Neural progenitor cell (in vitro differentiated cells): ENCODE measurements around the gene SMAD7. TPM values are rescaled to one million over a fixed set of nuclear protein-coding genes. Genes with fewer than 3 reads are reported as not detected.

Experiments used
- DNase-seq: peaks from one replicate; pipeline ENCODE4 v3.0.0-alpha.2; 2016; ENCODE audit warnings: low spot score
- H2AFZ ChIP-seq: fragments of 200-600 bp; sonication (generic); replicated peaks from 2 replicates; pipeline ENCODE4 v1.6.1; 2016; ENCODE audit warnings: antibody characterized with exemption
- H3F3A ChIP-seq: fragments of 200-600 bp; sonication (generic); 2 replicates; pipeline ENCODE4 v1.6.1; 2016; ENCODE audit warnings: antibody characterized with exemption, low read depth
- H3K27ac ChIP-seq: fragments of 200-600 bp; sonication (generic); 2 replicates; pipeline ENCODE4 v1.5.1; 2016; ENCODE audit warnings: mild to moderate bottlenecking
- H3K27me3 ChIP-seq: fragments of 200-600 bp; sonication (generic); 2 replicates; pipeline ENCODE4 v1.6.1; 2016; ENCODE audit warnings: mild to moderate bottlenecking, moderate library complexity
- H3K36me3 ChIP-seq: fragments of 200-600 bp; sonication (generic); 2 replicates; pipeline ENCODE4 v1.5.1; 2016
- H3K4me1 ChIP-seq: fragments of 200-600 bp; sonication (generic); 2 replicates; pipeline ENCODE4 v1.6.1; 2016; ENCODE audit warnings: mixed run types
- H3K4me2 ChIP-seq: fragments of 200-600 bp; sonication (generic); 2 replicates; pipeline ENCODE4 v1.6.1; 2016
- H3K4me3 ChIP-seq: fragments of 200-600 bp; sonication (generic); 2 replicates; pipeline ENCODE4 v1.5.1; 2016
- H3K79me2 ChIP-seq: fragments of 200-600 bp; sonication (generic); 2 replicates; pipeline ENCODE4 v1.6.1; 2016; ENCODE audit warnings: low read depth
- H3K9ac ChIP-seq: fragments of 200-600 bp; sonication (generic); 2 replicates; pipeline ENCODE4 v1.6.1; 2016
- H3K9me3 ChIP-seq: fragments of 200-600 bp; sonication (generic); 2 replicates; pipeline ENCODE4 v1.5.1; 2016; ENCODE audit warnings: low read depth
- H4K20me1 ChIP-seq: fragments of 200-600 bp; sonication (generic); 2 replicates; pipeline ENCODE4 v1.6.1; 2016; ENCODE audit warnings: low read depth
- H3K27ac Mint-ChIP-seq: 3 replicates; pipeline ENCODE4 v1.8.0; 2021; ENCODE audit warnings: mixed read lengths
- H3K27me3 Mint-ChIP-seq: 2 replicates; pipeline ENCODE4 v1.8.0; 2022; ENCODE audit warnings: low read depth, mild to moderate bottlenecking, inconsistent platforms, moderate library complexity, mixed read lengths; ENCODE audit not compliant: insufficient read depth
- H3K36me3 Mint-ChIP-seq: 3 replicates; pipeline ENCODE4 v1.8.0; 2021; ENCODE audit warnings: mixed read lengths
- H3K4me1 Mint-ChIP-seq: 3 replicates; pipeline ENCODE4 v1.8.0; 2021; ENCODE audit warnings: mixed read lengths
- H3K4me3 Mint-ChIP-seq: 3 replicates; pipeline ENCODE4 v1.8.0; 2021; ENCODE audit warnings: mild to moderate bottlenecking, moderate library complexity, mixed read lengths
- H3K9me3 Mint-ChIP-seq: 3 replicates; pipeline ENCODE4 v1.8.0; 2020; ENCODE audit warnings: mixed read lengths
- CTCF ChIP-seq: fragments of 200-600 bp; sonication (generic); IDR thresholded peaks from 2 replicates; pipeline ENCODE4 v1.5.1; 2017; ENCODE audit warnings: antibody characterized with exemption, mild to moderate bottlenecking
- EZH2 ChIP-seq: fragments of 200-600 bp; sonication (generic); IDR thresholded peaks from 2 replicates; pipeline ENCODE4 v1.6.1; 2017; ENCODE audit warnings: antibody characterized with exemption, mild to moderate bottlenecking, moderate library complexity
- EZH2phosphoT487 ChIP-seq: fragments of 200-600 bp; sonication (generic); IDR thresholded peaks from 2 replicates; pipeline ENCODE4 v1.6.1; 2017; ENCODE audit warnings: antibody characterized with exemption
- total RNA-seq: library from RNA; depleted of rRNA; stranded (reverse); fragments of >200 nt; gene quantifications from 2 replicates; pipeline ENCODE4 v1.2.3, GENCODE V29; 2015; ENCODE audit warnings: low replicate concordance

Gene SMAD7
- total RNA-seq, 1 donor from 2014 or later, result 1.1 TPM

GRCh38 chr18:48975120-48975816, 24.5 kb upstream of the SMAD7 start:
- no peaks in the 10 kb centered on the region for H3K36me3 ChIP-seq
- peak overlapping the region; percentile 19 for H3K27ac Mint-ChIP-seq

DNA sequence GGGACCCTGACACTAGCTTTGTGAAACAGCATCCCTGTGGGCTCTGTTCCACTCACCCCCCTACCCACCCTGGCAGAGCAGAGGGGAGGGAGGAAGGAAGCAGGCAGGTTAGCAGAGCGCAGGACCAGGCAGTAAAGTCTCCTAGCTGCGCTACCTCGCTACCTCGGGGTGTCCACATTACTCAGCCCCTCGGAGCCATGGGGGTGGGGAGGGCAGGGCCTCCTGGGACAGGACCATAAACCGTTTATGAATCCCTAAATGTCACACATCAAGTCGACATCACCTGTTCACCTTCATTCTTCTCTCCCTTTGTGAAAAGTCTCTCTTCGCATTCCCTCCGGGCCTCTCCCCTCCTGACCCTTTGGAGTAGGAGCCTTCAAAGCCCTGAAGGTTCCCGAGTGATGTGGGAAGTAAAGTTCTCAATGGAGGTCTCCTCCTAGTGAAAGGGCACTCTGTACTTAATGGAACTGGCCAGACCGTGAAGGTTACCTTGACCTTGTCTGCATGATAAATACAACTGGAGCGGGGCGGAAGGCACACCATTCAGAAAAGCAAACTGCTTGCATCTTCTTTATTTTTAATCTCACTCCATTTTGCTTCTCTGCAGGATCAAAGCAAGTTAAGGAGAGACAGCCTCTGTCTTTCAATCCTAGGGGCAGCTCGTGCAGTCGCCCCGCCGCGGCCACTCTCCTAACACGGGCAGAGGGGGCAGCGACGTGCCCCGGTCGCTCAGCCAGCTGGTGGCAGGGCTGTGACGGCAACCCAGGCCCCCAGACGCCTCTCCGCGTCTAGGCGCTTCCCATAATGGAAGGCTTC, 23.7 kb upstream of the SMAD7 start:
- Mint-ChIP-seq H3K9me3 (peaks cover 8% of the 10 kb centered on the region), H3K4me1 (peaks cover 24% of the 10 kb centered on the region), H3K36me3 (peaks cover 3% of the 10 kb centered on the region), H3K27ac (no peak overlapping the region), H3K4me3 (peak overlapping the region; percentile 91), H3K27me3 (peaks cover 28% of the 10 kb centered on the region)
- no peak overlapping the region for H3K9ac ChIP-seq
- peak overlapping the region; percentile 89 for H3K4me3 ChIP-seq
- H3K27me3 ChIP-seq, result peaks cover 71% of the 10 kb centered on the region
- no peaks in the 10 kb centered on the region for H3K9me3 ChIP-seq
- peaks cover 30% of the 10 kb centered on the region for H3F3A ChIP-seq
- H4K20me1 ChIP-seq, result peaks cover 14% of the 10 kb centered on the region
- H3K27ac ChIP-seq, result no peak overlapping the region
- H3K4me1 ChIP-seq, result peaks cover 16% of the 10 kb centered on the region
- no peaks in the 10 kb centered on the region for H3K79me2 ChIP-seq
- DNase-seq, result peak; percentile 63
- peak overlapping the region; percentile 98 for H3K4me2 ChIP-seq
- no peaks in the 10 kb centered on the region for H3K36me3 ChIP-seq
- H2AFZ ChIP-seq, result no peak overlapping the region
- TF ChIP-seq EZH2phosphoT487 (no peak), EZH2 (no peak), CTCF (peak; percentile 14)

More at GRCh38 chr18:48975120-48975816, 24.5 kb upstream of the SMAD7 start:
- Histone ChIP-seq H3K4me1 (peaks cover 16% of the 10 kb centered on the region), H3K27ac (no peak overlapping the region), H4K20me1 (peaks cover 14% of the 10 kb centered on the region), H3K4me3 (peak overlapping the region; percentile 89), H3K9me3 (no peaks in the 10 kb centered on the region), H2AFZ (peak overlapping the region; percentile 96), H3F3A (peaks cover 30% of the 10 kb centered on the region), H3K27me3 (peaks cover 65% of the 10 kb centered on the region), H3K4me2 (peak overlapping the region; percentile 98), H3K9ac (no peak overlapping the region), H3K79me2 (no peaks in the 10 kb centered on the region)
- Mint-ChIP-seq H3K27me3 (peaks cover 31% of the 10 kb centered on the region), H3K4me3 (peak overlapping the region; percentile 91), H3K9me3 (peaks cover 8% of the 10 kb centered on the region), H3K36me3 (peaks cover 3% of the 10 kb centered on the region), H3K4me1 (peaks cover 30% of the 10 kb centered on the region)
- TF ChIP-seq EZH2 (peak; percentile 75), CTCF (no peak), EZH2phosphoT487 (peak; percentile 69)
- peak; percentile 50 for DNase-seq

DNA sequence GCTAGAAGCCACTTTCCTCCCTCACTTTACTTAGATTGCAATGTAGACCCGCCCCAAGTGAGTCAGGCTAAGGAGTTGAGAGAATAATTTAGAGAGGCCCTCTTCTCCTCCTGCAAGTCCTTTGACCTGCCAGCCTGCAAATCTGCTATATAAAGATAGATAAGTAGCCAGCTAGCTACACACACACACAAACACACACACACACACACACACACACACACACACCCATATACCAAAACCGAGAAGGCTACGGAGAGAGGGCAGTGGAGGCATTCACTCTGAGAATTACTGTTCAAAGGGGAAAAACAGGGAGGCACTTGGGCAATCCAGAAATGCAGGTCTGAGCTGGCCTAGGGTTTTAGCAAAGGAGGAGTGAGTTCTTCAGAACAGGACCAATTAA, 23.0 kb upstream of the SMAD7 start:
- H3K4me1 Mint-ChIP-seq, result peaks cover 26% of the 10 kb centered on the region
- Histone ChIP-seq H3K9ac (no peak overlapping the region), H3K4me2 (peak overlapping the region; percentile 98), H3K27ac (no peak overlapping the region), H3F3A (peaks cover 33% of the 10 kb centered on the region), H3K4me1 (peaks cover 19% of the 10 kb centered on the region), H3K4me3 (no peak overlapping the region), H4K20me1 (peaks cover 14% of the 10 kb centered on the region), H3K36me3 (no peaks in the 10 kb centered on the region), H2AFZ (no peak overlapping the region), H3K27me3 (peaks cover 79% of the 10 kb centered on the region), H3K9me3 (no peaks in the 10 kb centered on the region), H3K79me2 (no peaks in the 10 kb centered on the region)
- peaks cover 28% of the 10 kb centered on the region for H3K27me3 Mint-ChIP-seq
- H3K36me3 Mint-ChIP-seq, result peaks cover 3% of the 10 kb centered on the region
- TF ChIP-seq EZH2, result no peak
- no peak for TF ChIP-seq CTCF
- TF ChIP-seq EZH2phosphoT487, result no peak
- DNase-seq, result no peak
- H3K9me3 Mint-ChIP-seq, result peaks cover 8% of the 10 kb centered on the region
- H3K4me3 Mint-ChIP-seq, result no peak overlapping the region
- H3K27ac Mint-ChIP-seq, result no peak overlapping the region
